Measurements from ENCODE around the gene ICA1L. TPM values are rescaled to one million over a fixed set of nuclear protein-coding genes. Genes with fewer than 3 reads are reported as not detected.

Gene ICA1L
- total RNA-seq, 1 experiment from 2014 or later: 4.5 TPM

GRCh38 chr2:202760848-202761247 is 110.7 kb downstream of the ICA1L start:
- Histone ChIP-seq H3T11ph (ENCODE audit: low read length) (no peak overlapping the region), H3K27me3 (ENCODE audit: insufficient read depth, low read length) (no peaks in the 10 kb centered on the region), H2BK20ac (ENCODE audit: low read depth, low read length, poor library complexity, severe bottlenecking) (no peak overlapping the region), H3K4me2 (ENCODE audit: insufficient read depth, insufficient read length, low read length) (no peak overlapping the region), H2AK5ac (ENCODE audit: insufficient read length, low read length) (no peak overlapping the region), H3K56ac (ENCODE audit: insufficient read length, low read depth, low read length) (no peak overlapping the region), H3K4ac (ENCODE audit: low read depth, low read length) (no peak overlapping the region), H3K9me3 (ENCODE audit: control insufficient read depth, low read depth, low read length) (no peaks in the 10 kb centered on the region), H3K9ac (ENCODE audit: extremely low read depth, insufficient read length, low read length) (no peak overlapping the region), H2BK5ac (ENCODE audit: insufficient read length, low read length) (no peak overlapping the region), H3K23ac (ENCODE audit: insufficient read length, low read depth, low read length) (no peak overlapping the region), H3K79me1 (ENCODE audit: insufficient read depth, low read depth, low read length, poor library complexity, severe bottlenecking) (no peaks in the 10 kb centered on the region), H3K18ac (ENCODE audit: insufficient read length, low read depth, low read length) (no peak overlapping the region), H3K4me1 (ENCODE audit: insufficient read depth, low read length) (no peaks in the 10 kb centered on the region), H3K79me2 (ENCODE audit: insufficient read depth, low read length) (no peaks in the 10 kb centered on the region), H4K5ac (ENCODE audit: insufficient read length, low read depth, low read length) (no peak overlapping the region), H2BK15ac (ENCODE audit: low read depth, low read length) (no peak overlapping the region), H2BK12ac (ENCODE audit: insufficient read length, low read depth, low read length) (no peak overlapping the region), H4K91ac (ENCODE audit: insufficient read length, low read depth, low read length) (no peak overlapping the region), H4K8ac (replicated peaks; ENCODE audit: insufficient read length, low read depth, low read length) (no peak overlapping the region), H3K14ac (ENCODE audit: insufficient read depth, low read length) (no peak overlapping the region), H3K27ac (ENCODE audit: insufficient read length, low read depth, low read length) (no peak overlapping the region), H3K23me2 (ENCODE audit: insufficient read length, low read depth, low read length, poor library complexity, severe bottlenecking) (no peaks in the 10 kb centered on the region), H2AFZ (ENCODE audit: low read length) (no peak overlapping the region), H4K20me1 (ENCODE audit: control insufficient read depth, insufficient read depth, insufficient read length) (no peaks in the 10 kb centered on the region), H2BK120ac (ENCODE audit: low read depth, low read length, poor library complexity, severe bottlenecking) (no peak overlapping the region)
- Mint-ChIP-seq H3K4me3 (no peak overlapping the region), H3K27me3 (ENCODE audit: low read depth) (no peaks in the 10 kb centered on the region), H3K27ac (no peak overlapping the region), H3K36me3 (ENCODE audit: insufficient read depth in 1 of 3, low read depth in 3 of 3) (peaks cover 20 to 64% (median 52%) of the 10 kb centered on the region in 3 experiments; a peak in 6 of 7 replicates), H3K4me1 (no peaks in the 10 kb centered on the region), H3K9me3 (no peaks in the 10 kb centered on the region)
- no peak for DNase-seq
- TF ChIP-seq CTCF (conservative IDR thresholded peaks at IDR 0.05): no peak
- WGBS (ENCODE audit: extremely low coverage, insufficient read length, low lambda C conversion rate): no CpG with 5 or more reads among the region's 2 CpGs
